Measurements from ENCODE around the gene TMEM132D. TPM values are rescaled to one million over a fixed set of nuclear protein-coding genes. Genes with fewer than 3 reads are reported as not detected.

Gene TMEM132D
- total RNA-seq, 2 donors from 2014 or later = not detected

GRCh38 chr12:129844662-129845220 lies 59.1 kb downstream of the TMEM132D start:
- Mint-ChIP-seq H3K27ac (no peak overlapping the region), H3K36me3 (no peaks in the 10 kb centered on the region), H3K9me3 (no peaks in the 10 kb centered on the region)
- DNase-seq (ENCODE audit: low spot score in 2 of 2) (no peak), ATAC-seq (no peak)

GRCh38 chr12:129841251-129841650 lies 62.6 kb downstream of the TMEM132D start:
- ATAC-seq (no peak), DNase-seq (ENCODE audit: low spot score in 2 of 2) (no peak)
- Mint-ChIP-seq H3K9me3 (no peaks in the 10 kb centered on the region), H3K27ac (no peak overlapping the region), H3K36me3 (no peaks in the 10 kb centered on the region)

GRCh38 chr12:129840145-129840884 lies 63.5 kb downstream of the TMEM132D start:
- ATAC-seq = no peak
- no peak for DNase-seq (ENCODE audit: low spot score in 2 of 2)
- Mint-ChIP-seq H3K27ac (no peak overlapping the region), H3K9me3 (no peaks in the 10 kb centered on the region), H3K36me3 (no peaks in the 10 kb centered on the region)

GRCh38 chr12:129839679-129840078 lies 64.1 kb downstream of the TMEM132D start:
- DNase-seq (ENCODE audit: low spot score in 2 of 2) (no peak), ATAC-seq (no peak)
- Mint-ChIP-seq H3K27ac (no peak overlapping the region), H3K36me3 (no peaks in the 10 kb centered on the region), H3K9me3 (peaks cover 0 to 3% of the 10 kb centered on the region in 2 donors)

- H3K36me3 Mint-ChIP-seq = no peaks in the 10 kb centered on the region
- DNase-seq (ENCODE audit: low spot score in 2 of 2) = no peak
- no peak for ATAC-seq
- H3K9me3 Mint-ChIP-seq = peaks cover 0 to 10% of the 10 kb centered on the region in 2 donors
- no peak overlapping the region for H3K27ac Mint-ChIP-seq
Measured at GRCh38 chr12:129831294-129831693, 72.5 kb downstream of the TMEM132D start.

- peaks cover 0 to 10% of the 10 kb centered on the region in 2 donors for H3K9me3 Mint-ChIP-seq
- no peak overlapping the region for H3K27ac Mint-ChIP-seq
- DNase-seq (ENCODE audit: low spot score in 2 of 2) = no peak
- ATAC-seq = no peak
- no peaks in the 10 kb centered on the region for H3K36me3 Mint-ChIP-seq
Measured at GRCh38 chr12:129830796-129831195, 73.0 kb downstream of the TMEM132D start.

GRCh38 chr12:129827866-129828384 lies 75.9 kb downstream of the TMEM132D start:
- no peak for ATAC-seq
- H3K27ac Mint-ChIP-seq = no peak overlapping the region

GRCh38 chr12:129827102-129827865 lies 76.5 kb downstream of the TMEM132D start:
- no peak for ATAC-seq

More at GRCh38 chr12:129827866-129828384, 75.9 kb downstream of the TMEM132D start:
- Mint-ChIP-seq H3K9me3 (peaks cover 4 to 9% of the 10 kb centered on the region in 2 donors), H3K36me3 (no peaks in the 10 kb centered on the region)
- no peak for DNase-seq (ENCODE audit: low spot score in 2 of 2)

GRCh38 chr12:129826273-129826672 lies 77.6 kb downstream of the TMEM132D start:
- Mint-ChIP-seq H3K27ac (no peak overlapping the region), H3K9me3 (peaks cover 9 to 17% of the 10 kb centered on the region in 2 donors), H3K36me3 (no peaks in the 10 kb centered on the region)
- no peak for ATAC-seq
- DNase-seq (ENCODE audit: low spot score in 2 of 2) = no peak

More at GRCh38 chr12:129827102-129827865, 76.5 kb downstream of the TMEM132D start:
- no peak for DNase-seq (ENCODE audit: low spot score in 2 of 2)
- H3K36me3 Mint-ChIP-seq = no peaks in the 10 kb centered on the region
- H3K9me3 Mint-ChIP-seq = peaks cover 4 to 12% of the 10 kb centered on the region in 2 donors
- H3K27ac Mint-ChIP-seq = no peak overlapping the region

- ATAC-seq (no peak), DNase-seq (ENCODE audit: low spot score in 2 of 2) (no peak)
- peaks cover 9 to 17% of the 10 kb centered on the region in 2 donors for H3K9me3 Mint-ChIP-seq
- no peak overlapping the region for H3K27ac Mint-ChIP-seq
- no peaks in the 10 kb centered on the region for H3K36me3 Mint-ChIP-seq
Measured at GRCh38 chr12:129825316-129825715, 78.5 kb downstream of the TMEM132D start.

- Mint-ChIP-seq H3K36me3 (no peaks in the 10 kb centered on the region), H3K27ac (peak overlapping the region in 1 of 2 donors; percentile 40), H3K9me3 (peaks cover 9 to 14% of the 10 kb centered on the region in 2 donors)
- ATAC-seq (no peak), DNase-seq (ENCODE audit: low spot score in 2 of 2) (no peak)
Measured at GRCh38 chr12:129821964-129822363, 81.9 kb downstream of the TMEM132D start.

- ATAC-seq (no peak), DNase-seq (ENCODE audit: low spot score in 2 of 2) (no peak)
- Mint-ChIP-seq H3K9me3 (peaks cover 5 to 14% of the 10 kb centered on the region in 2 donors), H3K27ac (no peak overlapping the region), H3K36me3 (no peaks in the 10 kb centered on the region)
Measured at GRCh38 chr12:129819391-129819790, 84.4 kb downstream of the TMEM132D start.

GRCh38 chr12:129815846-129816245 lies 88.0 kb downstream of the TMEM132D start:
- ATAC-seq (no peak), DNase-seq (ENCODE audit: low spot score in 2 of 2) (no peak)
- H3K27ac Mint-ChIP-seq = no peak overlapping the region
- no peaks in the 10 kb centered on the region for H3K9me3 Mint-ChIP-seq
- H3K36me3 Mint-ChIP-seq = no peaks in the 10 kb centered on the region

GRCh38 chr12:129811963-129812362 lies 91.9 kb downstream of the TMEM132D start:
- ATAC-seq (no peak), DNase-seq (ENCODE audit: low spot score in 2 of 2) (no peak)
- H3K36me3 Mint-ChIP-seq = peaks cover 0 to 5% of the 10 kb centered on the region in 2 donors
- H3K27ac Mint-ChIP-seq = no peak overlapping the region
- H3K9me3 Mint-ChIP-seq = peaks cover 12 to 13% of the 10 kb centered on the region in 2 donors

- DNase-seq (ENCODE audit: low spot score in 2 of 2) (no peak), ATAC-seq (no peak)
- Mint-ChIP-seq H3K36me3 (peaks cover 0 to 5% of the 10 kb centered on the region in 2 donors), H3K27ac (no peak overlapping the region), H3K9me3 (peaks cover 12 to 13% of the 10 kb centered on the region in 2 donors)
Measured at GRCh38 chr12:129807136-129807535, 96.7 kb downstream of the TMEM132D start.

GRCh38 chr12:129791396-129791795 lies 112.4 kb downstream of the TMEM132D start:
- Mint-ChIP-seq H3K36me3 (no peaks in the 10 kb centered on the region), H3K9me3 (peaks cover 7 to 13% of the 10 kb centered on the region in 2 donors), H3K27ac (no peak overlapping the region)
- ATAC-seq = no peak
- no peak for DNase-seq (ENCODE audit: low spot score in 2 of 2)

GRCh38 chr12:129790930-129791329 lies 112.9 kb downstream of the TMEM132D start:
- Mint-ChIP-seq H3K36me3 (peaks cover 0 to 3% of the 10 kb centered on the region in 2 donors), H3K27ac (no peak overlapping the region), H3K9me3 (peaks cover 7 to 13% of the 10 kb centered on the region in 2 donors)
- ATAC-seq = no peak
- no peak for DNase-seq (ENCODE audit: low spot score in 2 of 2)

Measured in activated naive CD4-positive, alpha-beta T cell treated with anti-CD3 and anti-CD28 coated beads, Interleukin-2, amount 50 U/mL, for 72 hours (primary cell).